Hepatocyte (in vitro differentiated cells): ENCODE data around the gene ZBTB7C.

Source experiments
- EZH2 ChIP-seq: fragments of 200-600 bp; sonication (generic); IDR thresholded peaks from 2 replicates; pipeline ENCODE4 v1.6.1; 2016; ENCODE audit warnings: antibody characterized with exemption, mild to moderate bottlenecking, borderline replicate concordance
- TF ChIP-seq, protein P1 (sequence below): fragments of 200-600 bp; sonication (generic); IDR thresholded peaks from 2 replicates; pipeline ENCODE4 v1.5.1; 2016; ENCODE audit warnings: antibody characterized with exemption, mild to moderate bottlenecking; ENCODE audit not compliant: poor library complexity

DNA sequence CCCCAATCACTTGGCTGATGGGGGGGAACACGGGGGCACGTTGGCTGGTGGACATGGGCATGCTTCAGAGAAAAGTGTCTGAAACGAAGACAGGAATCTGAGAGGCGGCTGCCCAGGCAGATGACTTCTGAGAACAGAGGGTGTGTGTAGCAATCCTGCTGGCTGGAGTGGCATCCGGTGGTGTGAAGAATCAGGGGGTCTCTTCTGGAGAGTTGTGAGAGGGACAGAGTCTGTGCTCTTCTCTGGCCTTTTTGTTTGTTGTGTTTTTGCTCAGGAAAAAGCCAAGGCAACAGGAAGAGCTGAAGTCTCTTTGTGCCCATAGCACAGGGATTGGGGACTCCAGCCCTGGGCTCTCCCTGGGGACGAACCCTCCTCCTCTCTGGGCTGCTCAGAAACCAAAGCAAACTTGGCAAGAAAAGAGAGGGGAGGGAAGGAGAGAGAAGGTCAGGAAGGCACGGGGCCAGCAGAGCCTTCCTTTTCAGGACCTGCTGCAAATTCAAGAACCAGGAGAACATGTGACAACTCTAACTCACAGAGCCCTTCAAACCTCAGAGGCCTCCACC lies 381.7 kb downstream of the ZBTB7C start:
- TF ChIP-seq, protein P1, sequence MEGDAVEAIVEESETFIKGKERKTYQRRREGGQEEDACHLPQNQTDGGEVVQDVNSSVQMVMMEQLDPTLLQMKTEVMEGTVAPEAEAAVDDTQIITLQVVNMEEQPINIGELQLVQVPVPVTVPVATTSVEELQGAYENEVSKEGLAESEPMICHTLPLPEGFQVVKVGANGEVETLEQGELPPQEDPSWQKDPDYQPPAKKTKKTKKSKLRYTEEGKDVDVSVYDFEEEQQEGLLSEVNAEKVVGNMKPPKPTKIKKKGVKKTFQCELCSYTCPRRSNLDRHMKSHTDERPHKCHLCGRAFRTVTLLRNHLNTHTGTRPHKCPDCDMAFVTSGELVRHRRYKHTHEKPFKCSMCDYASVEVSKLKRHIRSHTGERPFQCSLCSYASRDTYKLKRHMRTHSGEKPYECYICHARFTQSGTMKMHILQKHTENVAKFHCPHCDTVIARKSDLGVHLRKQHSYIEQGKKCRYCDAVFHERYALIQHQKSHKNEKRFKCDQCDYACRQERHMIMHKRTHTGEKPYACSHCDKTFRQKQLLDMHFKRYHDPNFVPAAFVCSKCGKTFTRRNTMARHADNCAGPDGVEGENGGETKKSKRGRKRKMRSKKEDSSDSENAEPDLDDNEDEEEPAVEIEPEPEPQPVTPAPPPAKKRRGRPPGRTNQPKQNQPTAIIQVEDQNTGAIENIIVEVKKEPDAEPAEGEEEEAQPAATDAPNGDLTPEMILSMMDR = no peak
- TF ChIP-seq EZH2 = no peak
